GF-D8 (cell line): ENCODE results near the gene PHYHIPL.

Experiments used
- DNase-seq: peaks from one replicate; lab custom pipeline; 2025; lab: John Stamatoyannopoulos, UW

Gene PHYHIPL

GRCh38 chr10:59176241-59177030 is at the start of gene PHYHIPL:
Gene PHYHIPL (plus strand): TSS chr10:59176643. CDS start chr10:59176854, 211 bp downstream.
- no peak for DNase-seq

DNA sequence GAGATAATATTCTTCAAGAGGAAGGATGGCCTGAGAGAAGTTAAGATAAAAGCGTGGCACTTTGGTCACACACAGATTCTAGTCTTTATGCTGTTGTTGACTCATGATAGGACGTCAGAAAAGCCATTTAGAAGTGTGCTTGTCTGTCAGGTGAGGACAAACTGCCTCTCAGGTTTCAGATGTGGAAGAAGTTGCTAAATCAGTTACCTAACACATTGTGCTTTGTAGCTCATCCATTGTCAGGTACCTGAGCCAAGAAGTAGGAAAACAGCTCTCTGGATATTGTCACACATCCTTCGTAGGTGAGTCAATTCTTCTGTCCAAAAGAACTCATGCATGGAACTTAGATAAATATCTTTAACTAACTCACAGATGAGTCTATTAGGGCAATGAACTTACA is 49.5 kb upstream of the PHYHIPL start:
- no peak for DNase-seq

DNA sequence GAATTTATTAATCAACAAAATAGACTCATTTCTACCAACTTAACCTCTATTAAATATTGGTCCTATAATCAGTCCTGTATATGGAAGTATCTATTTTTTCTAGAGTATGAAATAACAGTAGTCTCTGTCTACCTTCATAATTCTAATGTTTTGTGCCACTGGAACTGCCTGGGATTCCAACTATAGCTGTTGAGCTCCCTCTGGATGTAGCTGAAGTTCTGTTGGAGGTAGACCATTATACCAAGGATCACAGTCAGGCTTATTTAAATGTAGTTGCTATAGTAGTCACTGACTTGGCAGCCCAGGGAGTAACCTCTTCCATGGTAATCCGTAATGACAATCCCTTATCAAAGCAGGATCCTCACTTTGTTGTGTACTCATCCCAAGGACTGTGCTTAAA is 48.5 kb upstream of the PHYHIPL start:
- no peak for DNase-seq

DNA sequence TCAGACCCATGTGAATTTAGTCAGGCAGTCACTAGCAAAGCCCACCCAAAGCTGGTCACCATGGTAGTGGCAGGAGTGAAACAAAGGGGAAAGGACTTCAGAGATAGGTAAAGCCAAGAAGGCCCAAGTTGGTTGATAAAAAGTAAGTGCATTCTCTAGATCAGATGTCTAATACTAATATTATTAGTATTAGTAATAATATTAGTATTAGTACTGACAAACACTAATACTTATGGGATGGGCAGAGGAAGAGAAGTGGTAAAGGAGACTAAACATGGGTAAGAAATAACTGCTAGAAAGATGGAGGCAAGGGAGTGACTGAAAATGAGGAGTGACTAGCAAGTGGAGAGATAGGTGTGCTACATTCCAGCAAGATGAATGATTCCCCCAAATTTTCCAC is 46.6 kb upstream of the PHYHIPL start:
- DNase-seq = no peak

DNA sequence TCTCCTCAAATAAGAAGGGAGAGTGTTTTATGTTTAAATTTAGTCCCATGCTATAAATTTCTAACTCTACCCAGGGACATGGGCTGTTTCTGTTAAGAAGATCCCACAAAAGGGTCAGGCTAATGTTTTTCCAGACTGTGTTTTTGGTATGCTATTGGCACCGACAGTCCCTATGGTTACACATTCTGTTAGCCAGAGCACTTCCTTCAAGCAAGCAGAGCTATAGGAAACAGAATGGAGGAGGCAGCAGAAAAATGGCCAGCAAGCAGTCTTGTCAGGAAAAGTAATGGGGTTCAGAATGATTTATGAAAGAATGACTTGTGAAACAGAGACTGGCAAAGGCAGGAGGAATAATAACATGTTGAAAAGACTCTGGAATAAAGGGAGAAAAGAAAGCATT is 44.8 kb upstream of the PHYHIPL start:
- DNase-seq = no peak

GRCh38 chr10:59133841-59134593 is 42.4 kb upstream of the PHYHIPL start:
- no peak for DNase-seq

- no peak for DNase-seq
Observed at GRCh38 chr10:59134785-59135184, 41.7 kb upstream of the PHYHIPL start.

GRCh38 chr10:59135275-59135674 is 41.2 kb upstream of the PHYHIPL start:
- no peak for DNase-seq

- no peak for DNase-seq
Observed at GRCh38 chr10:59138052-59138451, 38.4 kb upstream of the PHYHIPL start.

- no peak for DNase-seq
Observed at GRCh38 chr10:59143544-59143943, 32.9 kb upstream of the PHYHIPL start.

- no peak for DNase-seq
Observed at GRCh38 chr10:59148701-59149100, 27.7 kb upstream of the PHYHIPL start.

DNA sequence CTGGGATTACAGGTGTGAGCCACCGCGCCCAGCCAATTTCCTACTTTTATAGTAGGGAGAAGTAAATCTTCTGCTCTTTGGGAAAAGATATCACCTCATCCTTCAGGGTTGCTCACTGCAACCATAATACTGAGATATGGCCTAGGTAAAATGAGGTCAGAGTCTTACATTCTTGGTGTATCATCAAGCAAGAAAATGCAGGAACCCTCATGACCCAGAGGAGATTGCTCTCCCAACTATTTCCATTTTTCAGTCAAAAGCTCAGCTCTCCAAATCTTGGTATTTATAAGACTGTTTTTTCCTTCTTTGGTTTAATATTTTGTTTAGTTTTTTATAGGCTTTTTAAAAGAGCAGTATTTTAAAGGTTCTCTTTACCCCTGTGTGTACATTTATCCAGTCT is 20.9 kb upstream of the PHYHIPL start:
- DNase-seq = no peak

- no peak for DNase-seq
Observed at GRCh38 chr10:59167512-59167911, 8.9 kb upstream of the PHYHIPL start.

- DNase-seq = no peak
Observed at GRCh38 chr10:59172567-59172966, 3.9 kb upstream of the PHYHIPL start.

GRCh38 chr10:59173414-59173813 is 3.0 kb upstream of the PHYHIPL start:
- no peak for DNase-seq

GRCh38 chr10:59175538-59176240 is 754 bp upstream of the PHYHIPL start:
- no peak for DNase-seq

DNA sequence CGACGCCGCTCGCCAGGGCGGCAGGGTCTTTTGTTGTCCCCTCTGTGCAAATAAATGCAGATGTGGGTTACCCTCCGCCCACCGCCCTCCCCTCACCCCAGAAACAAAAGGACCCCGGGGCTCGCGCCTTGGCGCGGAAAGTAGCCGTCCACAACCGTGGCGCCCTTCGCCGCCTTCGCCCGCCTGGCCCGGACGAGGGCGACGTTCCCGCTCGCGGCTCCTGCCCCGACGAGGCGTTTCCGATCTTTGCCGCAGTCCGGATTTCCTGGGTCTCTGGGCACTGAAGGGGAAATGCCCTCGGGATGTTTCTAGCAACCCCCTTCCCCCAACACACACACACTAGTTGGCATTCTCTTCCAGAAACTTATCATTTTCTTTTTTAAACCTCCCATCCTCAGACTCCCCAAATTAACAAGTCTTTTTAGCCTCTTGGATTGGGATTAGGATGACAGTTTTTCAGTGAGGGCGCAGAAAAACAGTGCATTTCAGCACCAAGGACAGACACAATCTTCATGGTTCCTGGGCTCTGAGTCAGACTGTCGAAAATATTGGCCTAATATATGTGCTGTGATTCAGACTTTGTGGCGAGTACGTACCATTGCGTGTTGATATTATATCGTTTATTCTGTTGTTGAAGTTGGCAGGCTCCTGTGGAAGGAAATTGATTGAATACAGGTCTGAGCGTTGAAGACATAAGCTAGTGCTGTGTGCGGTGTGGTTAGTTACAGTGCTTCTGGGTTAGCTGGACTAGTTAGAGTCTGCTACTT is 771 bp downstream of the PHYHIPL start:
- DNase-seq = no peak

- no peak for DNase-seq
Observed at GRCh38 chr10:59177836-59178235, 1.4 kb downstream of the PHYHIPL start.

- no peak for DNase-seq
Observed at GRCh38 chr10:59179068-59179467, 2.6 kb downstream of the PHYHIPL start.

- DNase-seq = no peak
Observed at GRCh38 chr10:59180689-59181270, 4.3 kb downstream of the PHYHIPL start.

DNA sequence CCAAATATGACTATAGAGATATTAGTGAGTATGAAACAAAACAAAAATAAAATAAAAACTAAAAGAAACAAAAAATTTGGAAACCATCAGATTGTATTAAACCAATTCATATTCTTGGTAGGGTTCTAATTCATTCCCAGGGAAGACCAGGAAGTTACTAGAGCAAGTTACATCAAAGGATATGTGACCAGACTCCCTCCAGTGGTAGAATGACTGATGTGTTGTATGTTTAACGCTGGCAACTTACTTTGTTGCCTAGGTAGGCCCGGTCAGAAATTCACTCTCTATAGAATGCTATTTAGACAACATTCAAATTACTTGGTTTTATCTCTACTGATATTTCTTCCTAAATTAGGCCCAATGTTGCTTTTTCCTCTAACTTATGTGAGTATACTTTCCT is 5.2 kb downstream of the PHYHIPL start:
- DNase-seq = no peak

- DNase-seq = no peak
Observed at GRCh38 chr10:59190332-59190731, 13.9 kb downstream of the PHYHIPL start.
